ENCODE measurements around the gene NUMA1. TPM values are rescaled to one million over a fixed set of nuclear protein-coding genes. Genes with fewer than 3 reads are reported as not detected.

Gene NUMA1
- total and polyA plus RNA-seq, 2 of the 8 experiments (the other 6 are each of a cell fraction or from before 2014, with no cell fraction given), result 101 to 107 TPM

- H3K9ac ChIP-seq (replicated peaks in 1 of 4; ENCODE audit: extremely low read depth in 1 of 4, low read depth in 3 of 4, low read length in 3 of 4), result no peak overlapping the region
- H4K91ac ChIP-seq (replicated peaks; ENCODE audit: insufficient read length, low read length), result no peak overlapping the region
- H3K79me2 ChIP-seq (ENCODE audit: control insufficient read depth in 1 of 2, insufficient read depth in 2 of 2, low read length in 2 of 2), result peaks cover 0 to 5% of the 10 kb centered on the region in 2 experiments; a peak in 1 of 4 replicates
- no peak overlapping the region for H3K4me2 ChIP-seq (ENCODE audit: insufficient read depth in 1 of 2, low read depth in 2 of 2, low read length in 2 of 2)
- no peak overlapping the region for H3K14ac ChIP-seq (ENCODE audit: insufficient read length)
- no peak overlapping the region for H3K18ac ChIP-seq (ENCODE audit: extremely low read depth, low read length)
- no peak overlapping the region for H2BK5ac ChIP-seq (ENCODE audit: low read depth, low read length)
- no peak overlapping the region for H2BK12ac ChIP-seq (ENCODE audit: low read depth, low read length)
- H3K4ac ChIP-seq (replicated peaks; ENCODE audit: insufficient read length, low read depth, low read length), result no peak overlapping the region
- no peak overlapping the region for H2BK15ac ChIP-seq (ENCODE audit: low read length)
- WGBS, 2 experiments (ENCODE audit: extremely low coverage in 1 of 2, insufficient coverage in 1 of 2, insufficient read length in 1 of 2, insufficient replicate concordance in 2 of 2, low coverage in 1 of 2, low lambda C conversion rate in 2 of 2, missing lambda C conversion rate in 1 of 2), result 86% methylated on average over 2 of the region's 2 CpGs; no CpG with 5 or more reads in 1 of the 2 experiments
- H3K9me3 ChIP-seq (ENCODE audit: insufficient read depth in 2 of 2, low read depth in 1 of 2, low read length in 1 of 2), result no peaks in the 10 kb centered on the region
- H2BK20ac ChIP-seq (ENCODE audit: low read length), result no peak overlapping the region
- H2BK120ac ChIP-seq (replicated peaks; ENCODE audit: low read depth, low read length), result no peak overlapping the region
- FAIRE-seq (no peak), DNase-seq (ENCODE audit: low read depth in 1 of 2, low spot score in 2 of 2) (no peak)
- no peaks in the 10 kb centered on the region for H3K27me3 ChIP-seq (replicated peaks in 1 of 4; ENCODE audit: control insufficient read depth in 3 of 4, extremely low read depth in 1 of 4, insufficient read depth in 3 of 4, low read length in 3 of 4)
- no peak overlapping the region for H2AK5ac ChIP-seq (ENCODE audit: low read depth, low read length)
- H3K79me1 ChIP-seq (ENCODE audit: low read depth, low read length), result no peaks in the 10 kb centered on the region; the same call in 1 of the 2 replicates
- no peaks in the 10 kb centered on the region for H3K23me2 ChIP-seq (ENCODE audit: low read depth, low read length)
- no peaks in the 10 kb centered on the region for H3K4me1 ChIP-seq (replicated peaks in 1 of 4; ENCODE audit: control insufficient read depth in 3 of 4, insufficient read depth in 4 of 4, low read length in 3 of 4)
- H4K8ac ChIP-seq (ENCODE audit: extremely low read depth, insufficient read depth, low read length), result no peak overlapping the region
- H3K23ac ChIP-seq (ENCODE audit: insufficient read length), result no peak overlapping the region
- H3K4me3 ChIP-seq (ENCODE audit: extremely low read depth in 1 of 4, insufficient read depth in 2 of 4, low read depth in 3 of 4, low read length in 4 of 4), result no peak overlapping the region
- POLR2A ChIA-PET (ENCODE audit: partially characterized antibody), result interaction anchor here (1.8 kb wide), 1 partner anchor 35 kb away, joined by 4 read pairs; the partner anchor contains the start of gene XNDC1N
- TF ChIP-seq CREB1 (IDR thresholded peaks at IDR 0.05), result no peak
- no peak for TF ChIP-seq SP2 (IDR thresholded peaks at IDR 0.05; ENCODE audit: low read length)
- no peak for TF ChIP-seq JUN (IDR thresholded peaks at IDR 0.05; ENCODE audit: low read depth, low read length)
- no peak for TF ChIP-seq ZNF274 (IDR thresholded peaks at IDR 0.05; ENCODE audit: borderline replicate concordance, extremely low read depth, low read length)
- no peak overlapping the region for H4K5ac ChIP-seq (ENCODE audit: insufficient read length, low read depth, low read length)
- H4K20me1 ChIP-seq (replicated peaks in 1 of 2; ENCODE audit: control insufficient read depth in 1 of 2, insufficient read depth in 2 of 2, low read length in 2 of 2), result peaks cover 3 to 4% of the 10 kb centered on the region in 2 experiments
- no peak overlapping the region for H3K56ac ChIP-seq (replicated peaks; ENCODE audit: insufficient read length, low read depth, low read length)
- CTCF ChIA-PET (ENCODE audit: partially characterized antibody), result interaction anchor here (0.6 kb wide), 1 partner anchor 15 kb away, joined by 3 read pairs; no protein-coding TSS in a partner anchor
- no peak overlapping the region for H3K27ac ChIP-seq (ENCODE audit: low read depth, low read length)
- no peak overlapping the region for H2AFZ ChIP-seq (ENCODE audit: low read length)
- H3K36me3 ChIP-seq (ENCODE audit: control insufficient read depth in 2 of 4, insufficient read depth in 4 of 4, low read length in 3 of 4), result peaks cover 0 to 25% (median 11%) of the 10 kb centered on the region in 4 experiments; a peak in 5 of 8 replicates
These were observed 117.8 kb downstream of the NUMA1 start for GRCh38 chr11:71962428-71963038.
